IMR-90 (cell line): Measurements from ENCODE around the gene WBP1L. TPM values are rescaled to one million over a fixed set of nuclear protein-coding genes. Genes with fewer than 3 reads are reported as not detected.

ENCODE experiments used
- ATAC-seq: fragments of 200-7000 bp; cut with Tn5 transposase; 2 replicates; pipeline ENCODE4 v1.9.1; 2020; ENCODE audit warnings: low read depth, mild to moderate bottlenecking, moderate library complexity
- BruUV-seq: library from RNA; stranded (reverse); fragments of 400-500 nt; replicated peaks from 2 replicates; lab custom pipeline; 2021; lab: Mats Ljungman, UMichigan
- CTCF ChIA-PET: fragments of 300-600 bp; formaldehyde crosslinking; extraction: SDS; loops from one replicate; lab custom pipeline; 2021; ENCODE audit warnings: antibody characterized with exemption; lab: Yijun Ruan, JAX
- POLR2A ChIA-PET: fragments of 300-600 bp; sonication (Branson Sonifier 250); formaldehyde crosslinking; loops from one replicate; lab custom pipeline; 2022; ENCODE audit warnings: antibody characterized with exemption; ENCODE audit not compliant: unreplicated experiment; lab: Charles Lee
- DNase-seq: peaks from one replicate; pipeline ENCODE4 v3.0.0; 2013
- H2AFZ ChIP-seq: replicated peaks from 2 replicates; pipeline ENCODE3; 2013; ENCODE audit warnings: low read length, mild to moderate bottlenecking; ENCODE audit not compliant: poor library complexity
- H2AK5ac ChIP-seq: 2 replicates; pipeline ENCODE4 v1.6.1; 2013; ENCODE audit warnings: low read depth, low read length, inconsistent platforms
- H2AK9ac ChIP-seq: replicated peaks from 2 replicates; pipeline ENCODE3; 2013; ENCODE audit warnings: mild to moderate bottlenecking, low read depth, low read length, moderate library complexity; ENCODE audit not compliant: poor library complexity
- H2BK120ac ChIP-seq: 2 replicates; pipeline ENCODE4 v1.6.1; 2013; ENCODE audit warnings: low read depth, low read length, inconsistent platforms
- H2BK15ac ChIP-seq: 3 replicates; pipeline ENCODE4 v1.6.1; 2013; ENCODE audit warnings: low read depth, low read length, inconsistent platforms
- H2BK20ac ChIP-seq: 2 replicates; pipeline ENCODE4 v1.6.1; 2013; ENCODE audit warnings: low read depth, mild to moderate bottlenecking, inconsistent platforms, low read length, moderate library complexity
- H2BK5ac ChIP-seq: 2 replicates; pipeline ENCODE4 v1.6.1; 2013; ENCODE audit warnings: mild to moderate bottlenecking, low read depth, low read length, inconsistent platforms; ENCODE audit not compliant: poor library complexity, severe bottlenecking
- H3K14ac ChIP-seq: replicated peaks from 2 replicates; pipeline ENCODE4 v1.6.1; 2013; ENCODE audit warnings: low read depth, low read length, inconsistent platforms
- H3K18ac ChIP-seq: 2 replicates; pipeline ENCODE4 v1.6.1; 2013; ENCODE audit warnings: low read depth, low read length, control low read depth
- H3K23ac ChIP-seq: 2 replicates; pipeline ENCODE4 v1.6.1; 2013; ENCODE audit warnings: low read depth, low read length, inconsistent platforms
- H3K27ac ChIP-seq: 2 replicates; pipeline ENCODE4 v1.5.1; 2013; ENCODE audit warnings: mild to moderate bottlenecking, control low read depth, low read length; ENCODE audit not compliant: insufficient read depth
- H3K27me3 ChIP-seq: 2 replicates; pipeline ENCODE4 v1.6.1; 2013; ENCODE audit warnings: low read length; ENCODE audit not compliant: control insufficient read depth, insufficient read depth
- H3K36me3 ChIP-seq: 2 replicates; pipeline ENCODE4 v1.6.1; 2013; ENCODE audit warnings: low read length, mixed read lengths; ENCODE audit not compliant: control insufficient read depth, insufficient read depth
- H3K4ac ChIP-seq: 2 replicates; pipeline ENCODE4 v1.6.1; 2013; ENCODE audit warnings: low read depth, low read length, inconsistent platforms
- H3K4me1 ChIP-seq: 2 replicates; pipeline ENCODE4 v1.6.1; 2013; ENCODE audit warnings: low read length, mixed read lengths; ENCODE audit not compliant: control insufficient read depth, insufficient read depth
- H3K4me2 ChIP-seq: 2 replicates; pipeline ENCODE4 v1.6.1; 2013; ENCODE audit warnings: low read depth, mild to moderate bottlenecking, control low read depth, low read length, moderate library complexity
- H3K4me3 ChIP-seq: 2 replicates; pipeline ENCODE4 v1.5.1; 2013; ENCODE audit warnings: low read depth, mild to moderate bottlenecking, control low read depth, low read length, moderate library complexity; ENCODE audit not compliant: insufficient read depth
- H3K56ac ChIP-seq: 2 replicates; pipeline ENCODE4 v1.6.1; 2013; ENCODE audit warnings: low read length, inconsistent platforms; ENCODE audit not compliant: insufficient read depth; ENCODE audit errors: extremely low read depth
- H3K79me1 ChIP-seq, 2 experiments: 2 replicates each; pipeline ENCODE4 v1.6.1; 2013; ENCODE audit warnings: low read length in 2 of 2, inconsistent platforms in 1 of 2, low read depth in 1 of 2
- H3K9ac ChIP-seq: 2 replicates; pipeline ENCODE4 v1.6.1; 2013; ENCODE audit warnings: low read depth, low read length, control low read depth
- H3K9me1 ChIP-seq: 2 replicates; pipeline ENCODE4 v1.6.1; 2013; ENCODE audit warnings: low read length, inconsistent platforms; ENCODE audit not compliant: insufficient read depth
- H3K9me3 ChIP-seq: 2 replicates; pipeline ENCODE4 v1.6.1; 2013; ENCODE audit warnings: low read length; ENCODE audit not compliant: control insufficient read depth, insufficient read depth
- H4K20me1 ChIP-seq: 2 replicates; pipeline ENCODE4 v1.6.1; 2013; ENCODE audit warnings: low read length, inconsistent platforms; ENCODE audit not compliant: insufficient read depth
- H4K5ac ChIP-seq: 2 replicates; pipeline ENCODE4 v1.6.1; 2013; ENCODE audit warnings: mild to moderate bottlenecking, low read depth, low read length, control low read depth
- H4K8ac ChIP-seq, 2 experiments: 2 replicates each; pipeline ENCODE4 v1.6.1; 2013; ENCODE audit warnings: low read depth in 2 of 2, low read length in 2 of 2, control low read depth in 1 of 2, inconsistent platforms in 1 of 2
- H4K91ac ChIP-seq: 2 replicates; pipeline ENCODE4 v1.6.1; 2013; ENCODE audit warnings: low read depth, low read length, inconsistent platforms; ENCODE audit not compliant: insufficient read depth
- CEBPB ChIP-seq: IDR thresholded peaks from 2 replicates; pipeline ENCODE4 v1.6.1; 2012; ENCODE audit warnings: low read depth, low read length, improper control_type of control experiment
- CHD1 ChIP-seq: IDR thresholded peaks from 2 replicates; pipeline ENCODE4 v1.6.1; 2012; ENCODE audit warnings: low read depth, low read length, improper control_type of control experiment
- FOS ChIP-seq: fragments of 150-350 bp; IDR thresholded peaks from 2 replicates; pipeline ENCODE4 v1.6.1; 2016; ENCODE audit warnings: low read depth, low read length
- MAZ ChIP-seq: IDR thresholded peaks from 2 replicates; pipeline ENCODE4 v1.6.1; 2012; ENCODE audit warnings: low read depth, mild to moderate bottlenecking, low read length, improper control_type of control experiment, moderate library complexity, borderline replicate concordance
- MXI1 ChIP-seq: IDR thresholded peaks from 2 replicates; pipeline ENCODE4 v1.6.1; 2012; ENCODE audit warnings: low read depth, mild to moderate bottlenecking, low read length, moderate library complexity, borderline replicate concordance
- NFE2L2 ChIP-seq: fragments of 150-350 bp; IDR thresholded peaks from 2 replicates; pipeline ENCODE4 v1.6.1; 2016; ENCODE audit warnings: low read depth, mild to moderate bottlenecking, low read length
- POLR2A ChIP-seq: IDR thresholded peaks from 2 replicates; pipeline ENCODE4 v1.6.1; 2012; ENCODE audit warnings: mild to moderate bottlenecking, low read depth, low read length
- RAD21 ChIP-seq: IDR thresholded peaks from 2 replicates; pipeline ENCODE4 v1.6.1; 2012; ENCODE audit warnings: low read length, improper control_type of control experiment
- RCOR1 ChIP-seq: IDR thresholded peaks from 2 replicates; pipeline ENCODE4 v1.6.1; 2012; ENCODE audit warnings: mild to moderate bottlenecking, low read length, improper control_type of control experiment; ENCODE audit not compliant: insufficient replicate concordance
- SMC3 ChIP-seq: fragments of 150-350 bp; IDR thresholded peaks from 2 replicates; pipeline ENCODE4 v1.6.1; 2016; ENCODE audit warnings: low read depth, mild to moderate bottlenecking, antibody characterized with exemption, low read length, moderate library complexity
- WGBS, 2 experiments: methylation state at CpG; one replicate each; pipeline versions ENCODE4 v1.1.5 to v1.1.7; 2013; ENCODE audit warnings: missing lambda C conversion rate in 2 of 2; ENCODE audit not compliant: insufficient read length in 1 of 2; ENCODE audit errors: extremely low coverage in 2 of 2; 5-methylcytosine and 5-hydroxymethylcytosine counted together
- dilution Hi-C: fragments of 300-500 bp; cut with HindIII; formaldehyde crosslinking; loops from one replicate; pipeline ENCODE4 v1.14.3; 2018; ENCODE audit warnings: low sequenced_read_pairs; ENCODE audit not compliant: unreplicated experiment
- in situ Hi-C: fragments of 300-500 bp; cut with MboI; formaldehyde crosslinking; loops from 3 replicates; pipeline ENCODE4 v1.14.3; 2019; ENCODE audit warnings: low sequenced_read_pairs, inconsistent platforms, mixed read lengths
- intact Hi-C: fragments of 100-400 bp; cut with micrococcal nuclease; formaldehyde crosslinking; loops from 2 replicates; pipeline ENCODE4 v1.10.0; 2022
- polyA plus RNA-seq, 3 experiments: library from polyadenylated mRNA; depleted of rRNA; stranded (reverse); fragments of >200 nt; gene quantifications; 2 replicates each; pipeline ENCODE4 v1.2.3, GENCODE V29; 2012; ENCODE audit warnings: low replicate concordance in 1 of 3
- total RNA-seq: library from RNA; depleted of rRNA; stranded (reverse); fragments of >200 nt; gene quantifications from 2 replicates; pipeline ENCODE4 v1.2.3, GENCODE V29; 2012
- TF ChIP-seq, protein P1 (sequence below): conservative IDR thresholded peaks from 2 replicates; pipeline ENCODE4 v1.5.1; 2012; ENCODE audit warnings: mild to moderate bottlenecking, low read depth, low read length, improper control_type of control experiment
- TF ChIP-seq, protein P2 (sequence below): fragments of 150-350 bp; IDR thresholded peaks from 2 replicates; pipeline ENCODE4 v1.6.1; 2016; ENCODE audit warnings: low read depth, mild to moderate bottlenecking, low read length, moderate library complexity, borderline replicate concordance
- TF ChIP-seq, protein P3 (sequence below): fragments of 150-350 bp; IDR thresholded peaks from 2 replicates; pipeline ENCODE4 v1.6.1; 2017; ENCODE audit warnings: mild to moderate bottlenecking, antibody characterized with exemption, low read length, low read depth

Gene WBP1L
- total and polyA plus RNA-seq, 2 of the 4 experiments (the other 2 are of a cell fraction) = 20.7 to 31.0 TPM

DNA sequence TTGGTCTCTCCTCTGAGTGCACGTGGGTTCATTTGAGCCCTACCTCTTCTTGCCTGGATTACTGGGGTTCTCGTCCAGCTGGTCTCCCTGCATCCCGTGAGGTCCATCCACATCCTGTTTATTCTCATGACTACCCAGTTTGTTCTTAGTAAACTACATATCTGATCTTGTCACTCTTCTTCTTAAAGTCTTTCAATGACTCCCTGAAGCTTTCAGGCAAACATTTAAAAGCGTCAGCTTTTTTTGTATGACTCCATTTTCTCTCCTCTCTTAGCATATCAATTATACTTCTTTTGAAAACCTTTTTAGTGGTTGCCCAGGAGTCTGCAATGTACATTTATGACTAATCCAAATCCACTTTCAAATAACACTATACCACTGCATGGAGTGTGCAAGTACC, 21.8 kb upstream of the WBP1L start:
- no peak for TF ChIP-seq MXI1
- TF ChIP-seq RCOR1 = no peak
- TF ChIP-seq NFE2L2 = no peak
- TF ChIP-seq FOS = no peak
- no peak for TF ChIP-seq SMC3
- TF ChIP-seq, protein P1, sequence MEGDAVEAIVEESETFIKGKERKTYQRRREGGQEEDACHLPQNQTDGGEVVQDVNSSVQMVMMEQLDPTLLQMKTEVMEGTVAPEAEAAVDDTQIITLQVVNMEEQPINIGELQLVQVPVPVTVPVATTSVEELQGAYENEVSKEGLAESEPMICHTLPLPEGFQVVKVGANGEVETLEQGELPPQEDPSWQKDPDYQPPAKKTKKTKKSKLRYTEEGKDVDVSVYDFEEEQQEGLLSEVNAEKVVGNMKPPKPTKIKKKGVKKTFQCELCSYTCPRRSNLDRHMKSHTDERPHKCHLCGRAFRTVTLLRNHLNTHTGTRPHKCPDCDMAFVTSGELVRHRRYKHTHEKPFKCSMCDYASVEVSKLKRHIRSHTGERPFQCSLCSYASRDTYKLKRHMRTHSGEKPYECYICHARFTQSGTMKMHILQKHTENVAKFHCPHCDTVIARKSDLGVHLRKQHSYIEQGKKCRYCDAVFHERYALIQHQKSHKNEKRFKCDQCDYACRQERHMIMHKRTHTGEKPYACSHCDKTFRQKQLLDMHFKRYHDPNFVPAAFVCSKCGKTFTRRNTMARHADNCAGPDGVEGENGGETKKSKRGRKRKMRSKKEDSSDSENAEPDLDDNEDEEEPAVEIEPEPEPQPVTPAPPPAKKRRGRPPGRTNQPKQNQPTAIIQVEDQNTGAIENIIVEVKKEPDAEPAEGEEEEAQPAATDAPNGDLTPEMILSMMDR = no peak
- TF ChIP-seq MAZ = no peak
- no peak for TF ChIP-seq RAD21
- TF ChIP-seq CEBPB = no peak
- TF ChIP-seq, protein P2, sequence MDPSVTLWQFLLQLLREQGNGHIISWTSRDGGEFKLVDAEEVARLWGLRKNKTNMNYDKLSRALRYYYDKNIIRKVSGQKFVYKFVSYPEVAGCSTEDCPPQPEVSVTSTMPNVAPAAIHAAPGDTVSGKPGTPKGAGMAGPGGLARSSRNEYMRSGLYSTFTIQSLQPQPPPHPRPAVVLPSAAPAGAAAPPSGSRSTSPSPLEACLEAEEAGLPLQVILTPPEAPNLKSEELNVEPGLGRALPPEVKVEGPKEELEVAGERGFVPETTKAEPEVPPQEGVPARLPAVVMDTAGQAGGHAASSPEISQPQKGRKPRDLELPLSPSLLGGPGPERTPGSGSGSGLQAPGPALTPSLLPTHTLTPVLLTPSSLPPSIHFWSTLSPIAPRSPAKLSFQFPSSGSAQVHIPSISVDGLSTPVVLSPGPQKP = no peak
- no peak for TF ChIP-seq CHD1
- TF ChIP-seq, protein P3, sequence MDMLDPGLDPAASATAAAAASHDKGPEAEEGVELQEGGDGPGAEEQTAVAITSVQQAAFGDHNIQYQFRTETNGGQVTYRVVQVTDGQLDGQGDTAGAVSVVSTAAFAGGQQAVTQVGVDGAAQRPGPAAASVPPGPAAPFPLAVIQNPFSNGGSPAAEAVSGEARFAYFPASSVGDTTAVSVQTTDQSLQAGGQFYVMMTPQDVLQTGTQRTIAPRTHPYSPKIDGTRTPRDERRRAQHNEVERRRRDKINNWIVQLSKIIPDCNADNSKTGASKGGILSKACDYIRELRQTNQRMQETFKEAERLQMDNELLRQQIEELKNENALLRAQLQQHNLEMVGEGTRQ = no peak
- no peak for TF ChIP-seq POLR2A
- Histone ChIP-seq H3K4me3 (no peak overlapping the region), H3K79me1 (peaks cover 18 to 32% of the 10 kb centered on the region in 2 experiments), H2BK15ac (no peak overlapping the region; the same call in 2 of the 3 replicates), H2BK120ac (no peak overlapping the region), H3K18ac (no peak overlapping the region), H4K8ac (peak overlapping the region in 1 of 2 experiments; percentile 21; a peak in 1 of 4 replicates), H3K36me3 (no peaks in the 10 kb centered on the region), H3K9me3 (no peaks in the 10 kb centered on the region), H3K27me3 (no peaks in the 10 kb centered on the region), H3K27ac (no peak overlapping the region), H4K20me1 (peaks cover 3% of the 10 kb centered on the region), H3K9ac (no peak overlapping the region), H4K5ac (no peak overlapping the region), H3K4me1 (peaks cover 8% of the 10 kb centered on the region), H2AFZ (no peak overlapping the region), H2AK5ac (no peak overlapping the region), H3K4me2 (no peak overlapping the region), H3K23ac (peak overlapping the region; percentile 17; the same call in 1 of the 2 replicates), H4K91ac (no peak overlapping the region), H2BK5ac (no peak overlapping the region), H3K56ac (no peak overlapping the region), H3K9me1 (peaks cover 13% of the 10 kb centered on the region), H2BK20ac (no peak overlapping the region), H3K4ac (no peak overlapping the region), H3K14ac (no peak overlapping the region; the same call in 1 of the 2 replicates), H2AK9ac (no peak overlapping the region)
- CTCF ChIA-PET = no interaction called here
- no TSS peak for BruUV-seq
- WGBS, 2 experiments = 64% methylated on average over 3 of the region's 4 CpGs; no CpG with 5 or more reads in 1 of the 2 experiments
- ATAC-seq = no peak
- no peak for DNase-seq
- dilution Hi-C loops (no loop called here), in situ Hi-C loops (no loop called here), intact Hi-C loops (loop anchor here (10.0 kb wide), 1 partner anchor 523 kb away; the partner anchor contains the start of gene RPEL1)
- POLR2A ChIA-PET = no interaction called here
